Neural crest cell (in vitro differentiated cells): ENCODE data around the gene WDR37. TPM values are rescaled to one million over a fixed set of nuclear protein-coding genes. Genes with fewer than 3 reads are reported as not detected.

ENCODE experiments used
- DNase-seq: peaks from one replicate; pipeline ENCODE4 v3.0.0; 2021; ENCODE audit warnings: low read depth, mixed read lengths, low spot score
- H3K27ac Mint-ChIP-seq: one replicate; pipeline ENCODE4 v1.8.0; 2021; ENCODE audit warnings: mild to moderate bottlenecking, mixed read lengths; ENCODE audit not compliant: unreplicated experiment
- H3K27me3 Mint-ChIP-seq: 2 replicates; pipeline ENCODE4 v1.8.0; 2021; ENCODE audit warnings: low read depth, mild to moderate bottlenecking, mixed read lengths
- H3K36me3 Mint-ChIP-seq: 2 replicates; pipeline ENCODE4 v1.8.0; 2021; ENCODE audit warnings: low read depth, mild to moderate bottlenecking, mixed read lengths
- H3K4me1 Mint-ChIP-seq: 2 replicates; pipeline ENCODE4 v1.8.0; 2021; ENCODE audit warnings: mixed read lengths
- H3K4me3 Mint-ChIP-seq: one replicate; pipeline ENCODE4 v1.8.0; 2021; ENCODE audit warnings: mild to moderate bottlenecking, mixed read lengths
- H3K9me3 Mint-ChIP-seq: 2 replicates; pipeline ENCODE4 v1.8.0; 2021; ENCODE audit warnings: mixed read lengths
- total RNA-seq: library from RNA; stranded (reverse); gene quantifications from 2 replicates; pipeline ENCODE4 v1.2.1, GENCODE V29; 2021
- TF ChIP-seq, protein P1 (sequence below): fragments of 200-600 bp; sonication (generic); conservative IDR thresholded peaks from 2 replicates; pipeline ENCODE4 v1.5.0; 2021; ENCODE audit warnings: antibody characterized with exemption, mild to moderate bottlenecking

Gene WDR37
- total RNA-seq, 1 donor from 2014 or later, result 19.5 TPM

DNA sequence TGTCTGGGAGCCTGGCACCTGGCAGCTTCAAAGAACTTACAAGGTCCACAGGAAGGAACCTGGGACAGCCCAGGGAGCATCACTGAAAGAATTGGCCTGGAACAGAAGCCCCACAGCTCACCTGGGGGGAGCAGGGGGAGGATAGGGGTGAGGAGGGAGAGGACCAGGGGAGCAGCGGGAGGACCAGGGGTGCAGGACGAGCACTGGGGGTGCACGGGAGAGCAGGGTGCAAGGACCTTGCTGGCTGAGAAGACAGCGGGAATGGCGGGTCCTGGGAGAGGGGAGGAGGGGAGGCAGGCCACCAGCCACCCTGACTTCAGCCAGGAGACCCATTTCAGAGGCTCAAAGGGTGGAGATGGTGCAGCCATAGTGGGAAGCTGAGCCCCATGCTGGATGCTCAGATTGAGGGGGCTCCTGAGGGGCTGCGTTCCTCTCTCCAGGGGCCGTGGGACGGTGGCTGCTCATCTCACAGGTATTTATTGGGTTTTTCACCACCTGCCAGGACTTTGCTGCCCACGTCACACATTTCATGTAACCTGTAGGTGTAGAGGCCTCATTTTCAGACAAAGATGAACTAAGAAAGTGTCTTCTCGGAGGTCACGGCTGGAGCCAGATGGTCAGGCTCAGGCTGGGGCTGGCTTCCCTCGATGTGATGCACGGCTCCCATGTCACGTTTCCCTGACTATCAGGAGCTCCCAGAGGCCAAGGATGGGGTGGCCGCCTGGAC is 110.1 kb downstream of the WDR37 start:
- no peak overlapping the region for H3K27ac Mint-ChIP-seq
- TF ChIP-seq, protein P1, sequence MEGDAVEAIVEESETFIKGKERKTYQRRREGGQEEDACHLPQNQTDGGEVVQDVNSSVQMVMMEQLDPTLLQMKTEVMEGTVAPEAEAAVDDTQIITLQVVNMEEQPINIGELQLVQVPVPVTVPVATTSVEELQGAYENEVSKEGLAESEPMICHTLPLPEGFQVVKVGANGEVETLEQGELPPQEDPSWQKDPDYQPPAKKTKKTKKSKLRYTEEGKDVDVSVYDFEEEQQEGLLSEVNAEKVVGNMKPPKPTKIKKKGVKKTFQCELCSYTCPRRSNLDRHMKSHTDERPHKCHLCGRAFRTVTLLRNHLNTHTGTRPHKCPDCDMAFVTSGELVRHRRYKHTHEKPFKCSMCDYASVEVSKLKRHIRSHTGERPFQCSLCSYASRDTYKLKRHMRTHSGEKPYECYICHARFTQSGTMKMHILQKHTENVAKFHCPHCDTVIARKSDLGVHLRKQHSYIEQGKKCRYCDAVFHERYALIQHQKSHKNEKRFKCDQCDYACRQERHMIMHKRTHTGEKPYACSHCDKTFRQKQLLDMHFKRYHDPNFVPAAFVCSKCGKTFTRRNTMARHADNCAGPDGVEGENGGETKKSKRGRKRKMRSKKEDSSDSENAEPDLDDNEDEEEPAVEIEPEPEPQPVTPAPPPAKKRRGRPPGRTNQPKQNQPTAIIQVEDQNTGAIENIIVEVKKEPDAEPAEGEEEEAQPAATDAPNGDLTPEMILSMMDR, result no peak
- no peak overlapping the region for H3K4me3 Mint-ChIP-seq
- H3K4me1 Mint-ChIP-seq, result no peaks in the 10 kb centered on the region
- no peaks in the 10 kb centered on the region for H3K27me3 Mint-ChIP-seq
- no peak for DNase-seq
- H3K36me3 Mint-ChIP-seq, result no peaks in the 10 kb centered on the region
- no peaks in the 10 kb centered on the region for H3K9me3 Mint-ChIP-seq

DNA sequence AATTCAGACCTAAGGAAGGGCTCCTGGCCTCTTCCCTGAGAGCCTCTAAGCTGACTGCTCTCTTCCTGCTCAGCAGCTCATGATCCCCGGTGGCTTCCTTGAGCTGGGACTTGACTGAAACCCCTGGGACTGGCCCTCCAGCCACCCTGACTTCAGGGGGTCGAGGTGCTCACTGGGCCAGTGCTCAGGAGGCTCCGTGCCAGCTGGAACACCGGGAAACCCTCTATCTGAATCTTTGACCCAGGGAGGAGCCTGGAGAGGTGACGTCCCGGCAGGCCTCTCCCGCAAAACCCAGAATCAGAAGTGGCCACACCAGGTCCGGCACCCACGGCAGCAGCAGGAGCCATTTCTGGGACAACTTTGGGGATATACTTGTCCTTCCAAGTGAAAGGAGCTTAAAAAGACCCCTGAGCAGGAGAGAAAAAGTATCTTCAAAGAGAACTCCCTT is 110.7 kb downstream of the WDR37 start:
- no peaks in the 10 kb centered on the region for H3K4me1 Mint-ChIP-seq
- DNase-seq, result no peak

DNA sequence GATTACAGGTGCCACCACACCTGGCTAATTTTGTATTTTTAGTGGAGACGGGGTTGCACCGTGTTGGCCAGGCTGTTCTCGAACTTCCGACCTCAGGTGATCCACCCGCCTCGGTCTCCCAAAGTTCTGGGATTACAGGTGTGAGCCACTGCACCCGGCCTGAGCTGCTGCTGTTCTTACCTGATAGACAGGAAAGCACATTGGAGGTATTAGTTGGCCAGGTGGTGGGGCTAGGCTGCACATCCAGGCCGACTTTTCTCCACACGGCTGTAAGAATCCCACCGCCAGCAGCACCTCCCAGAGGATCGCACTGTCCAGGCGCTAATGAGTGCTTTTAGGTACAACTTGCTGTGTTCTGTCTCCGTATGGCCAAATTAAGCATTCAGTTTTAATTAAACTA is 112.6 kb downstream of the WDR37 start:
- H3K36me3 Mint-ChIP-seq, result no peaks in the 10 kb centered on the region
- H3K9me3 Mint-ChIP-seq, result no peaks in the 10 kb centered on the region
- DNase-seq, result no peak
- H3K27me3 Mint-ChIP-seq, result no peaks in the 10 kb centered on the region
- H3K27ac Mint-ChIP-seq, result no peak overlapping the region
- no peaks in the 10 kb centered on the region for H3K4me1 Mint-ChIP-seq
- TF ChIP-seq, protein P1, result no peak
- no peak overlapping the region for H3K4me3 Mint-ChIP-seq

More for the DNA sequence above, 110.7 kb downstream of the WDR37 start:
- TF ChIP-seq, protein P1, result no peak
- Mint-ChIP-seq H3K27ac (no peak overlapping the region), H3K36me3 (no peaks in the 10 kb centered on the region), H3K27me3 (no peaks in the 10 kb centered on the region), H3K9me3 (no peaks in the 10 kb centered on the region), H3K4me3 (no peak overlapping the region)

DNA sequence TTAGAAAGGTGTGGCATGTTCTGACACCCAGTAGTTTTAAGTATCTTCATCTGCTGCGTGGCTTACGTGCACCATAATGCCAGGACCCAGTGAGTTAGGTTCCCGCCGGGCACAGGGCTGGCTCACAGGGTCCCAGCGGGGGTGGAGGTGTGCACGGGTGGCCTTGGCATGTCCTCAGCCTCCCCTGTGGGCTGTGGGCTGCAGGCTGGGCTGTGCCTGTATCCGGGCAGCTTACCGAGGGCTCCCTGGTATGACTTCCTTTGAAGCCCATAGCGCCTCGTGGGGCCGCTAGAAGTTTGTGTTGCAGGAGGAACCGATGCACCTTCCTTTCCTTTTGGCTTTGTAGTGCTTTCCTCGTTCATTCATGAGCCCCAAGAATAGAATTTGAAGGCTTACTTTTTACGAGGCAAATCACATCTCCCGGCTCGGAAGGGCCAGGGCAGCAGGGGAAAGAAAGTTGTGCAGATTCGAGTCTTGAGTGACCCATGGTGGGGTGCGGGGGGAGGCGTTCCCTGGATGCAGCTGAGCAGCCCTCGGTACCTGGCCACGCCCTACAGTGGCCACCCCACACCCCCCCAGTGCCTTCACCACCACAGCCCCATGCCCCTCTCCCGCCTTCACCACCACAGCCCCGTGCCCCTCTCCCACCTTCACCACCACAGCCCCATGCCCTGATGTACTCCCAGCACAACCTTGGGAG is 113.2 kb downstream of the WDR37 start:
- H3K4me3 Mint-ChIP-seq, result no peak overlapping the region
- no peaks in the 10 kb centered on the region for H3K27me3 Mint-ChIP-seq
- H3K36me3 Mint-ChIP-seq, result no peaks in the 10 kb centered on the region
- H3K27ac Mint-ChIP-seq, result no peak overlapping the region
- TF ChIP-seq, protein P1, result no peak
- H3K4me1 Mint-ChIP-seq, result no peaks in the 10 kb centered on the region
- H3K9me3 Mint-ChIP-seq, result no peaks in the 10 kb centered on the region
- DNase-seq, result no peak

DNA sequence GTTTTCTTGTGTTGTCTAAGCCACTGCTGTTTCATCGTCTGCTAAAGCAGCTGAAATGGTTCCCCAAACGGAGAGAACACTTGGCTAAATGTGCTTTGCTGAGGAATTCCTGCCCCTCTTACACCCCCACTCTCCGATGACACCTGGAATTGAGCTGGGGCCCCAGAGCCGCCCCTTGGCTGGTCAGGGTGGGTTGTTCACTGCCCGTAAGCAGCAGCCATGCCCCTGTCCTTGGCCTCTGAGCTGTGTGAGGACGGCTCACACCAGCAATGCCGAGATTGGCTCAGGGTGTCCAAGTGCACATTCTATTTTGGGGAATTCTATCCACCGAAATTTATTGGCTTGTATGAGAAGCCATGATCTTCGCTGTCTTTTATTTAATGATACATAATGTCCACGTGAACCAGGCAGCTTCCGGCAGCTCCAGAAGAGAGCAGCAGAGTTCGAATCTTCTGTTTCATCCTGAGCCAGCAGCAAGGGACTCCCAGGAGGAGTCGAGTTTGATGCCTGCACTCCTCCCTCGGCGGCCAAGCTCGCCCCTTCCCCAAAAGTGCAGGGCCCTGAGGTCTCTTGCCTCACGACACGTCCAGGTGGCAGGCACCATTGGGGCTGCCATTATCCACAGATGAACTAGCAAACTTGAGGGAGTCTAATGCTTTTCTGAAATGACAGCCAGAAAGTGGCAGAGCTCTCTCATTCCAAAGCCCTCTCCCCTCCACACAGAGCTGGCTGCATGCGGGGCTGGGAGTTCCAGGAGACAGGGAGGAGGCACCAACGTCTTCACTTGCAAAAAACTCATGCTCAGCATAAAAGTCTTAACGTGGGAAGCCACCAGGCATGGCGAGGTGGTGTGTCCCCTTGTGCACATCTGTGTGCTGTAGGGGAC is 114.0 kb downstream of the WDR37 start:
- Mint-ChIP-seq H3K4me1 (no peaks in the 10 kb centered on the region), H3K27me3 (no peaks in the 10 kb centered on the region), H3K36me3 (no peaks in the 10 kb centered on the region), H3K27ac (no peak overlapping the region), H3K4me3 (no peak overlapping the region), H3K9me3 (no peaks in the 10 kb centered on the region)
- no peak for DNase-seq
- TF ChIP-seq, protein P1, result no peak
